Measurements from ENCODE around the gene FCRLA.

FCRLA gene

DNA sequence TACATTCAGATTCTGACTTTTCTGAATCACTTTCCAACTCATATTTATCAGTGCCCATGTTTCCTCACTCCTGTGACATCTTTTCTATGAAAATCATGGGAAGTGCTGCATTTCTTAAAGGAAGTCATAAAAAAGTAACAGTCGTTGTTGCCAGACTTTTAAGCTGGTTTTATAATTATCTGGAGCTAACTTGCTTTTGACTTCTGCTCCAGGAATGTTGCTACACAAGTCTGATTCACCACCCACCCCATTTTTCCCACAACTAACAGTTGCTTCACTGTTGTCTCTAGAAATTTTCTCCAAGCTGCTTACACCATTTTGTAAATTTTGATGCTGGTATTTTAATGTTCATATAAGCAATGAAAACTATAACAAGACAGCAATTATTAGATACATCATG lies 26.5 kb downstream of the FCRLA start:
- DNase-seq, result no peak

DNA sequence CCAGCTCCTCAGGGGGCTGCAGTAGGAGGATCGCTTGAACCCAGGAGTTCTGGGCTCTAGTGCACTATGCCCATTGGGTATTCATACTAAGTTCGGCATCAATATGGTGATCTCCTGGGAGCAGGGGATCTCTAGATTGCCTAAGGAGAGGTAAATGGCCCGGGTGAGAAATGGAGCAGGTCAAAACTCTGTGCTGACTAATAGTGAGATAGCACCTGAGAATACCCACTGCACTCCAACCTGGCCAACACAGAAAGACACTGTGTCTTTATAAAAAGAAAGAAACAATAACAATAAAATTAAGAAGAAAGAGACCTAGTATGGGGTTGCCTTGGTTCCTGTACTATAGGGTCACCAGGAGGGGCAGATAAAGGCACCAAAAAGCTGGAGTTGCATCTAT lies 28.8 kb downstream of the FCRLA start:
- DNase-seq, result no peak

DNA sequence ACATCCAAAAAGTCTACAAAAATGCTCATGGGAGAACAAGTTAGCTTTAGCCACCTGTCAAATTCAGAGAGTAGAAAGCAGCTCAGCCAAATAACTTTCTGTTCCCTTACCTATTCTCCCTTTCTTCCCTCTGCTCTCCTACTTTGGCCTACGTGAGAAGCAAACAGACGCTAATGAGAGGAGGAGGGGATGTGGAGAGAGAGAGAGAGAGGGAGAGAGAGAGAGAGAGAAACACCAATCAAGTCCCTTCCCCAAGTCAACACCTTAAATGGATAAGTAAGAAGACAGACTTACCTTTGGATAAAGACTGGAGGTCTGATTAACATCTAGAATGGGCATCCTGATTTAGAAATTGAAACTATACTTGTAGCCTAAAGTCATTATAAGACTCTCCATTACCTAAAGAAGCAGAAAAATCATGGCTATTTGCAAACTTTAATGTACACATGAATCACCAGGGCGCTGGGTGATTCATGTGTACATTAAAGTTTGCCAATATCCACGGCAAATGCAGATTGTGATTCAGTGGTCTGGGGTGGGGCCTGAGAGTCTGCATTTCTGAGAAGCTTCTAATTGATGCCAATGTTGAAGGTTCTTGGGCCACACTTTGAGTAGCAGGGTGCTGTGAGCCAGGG lies 29.4 kb downstream of the FCRLA start:
- no peak for DNase-seq

DNA sequence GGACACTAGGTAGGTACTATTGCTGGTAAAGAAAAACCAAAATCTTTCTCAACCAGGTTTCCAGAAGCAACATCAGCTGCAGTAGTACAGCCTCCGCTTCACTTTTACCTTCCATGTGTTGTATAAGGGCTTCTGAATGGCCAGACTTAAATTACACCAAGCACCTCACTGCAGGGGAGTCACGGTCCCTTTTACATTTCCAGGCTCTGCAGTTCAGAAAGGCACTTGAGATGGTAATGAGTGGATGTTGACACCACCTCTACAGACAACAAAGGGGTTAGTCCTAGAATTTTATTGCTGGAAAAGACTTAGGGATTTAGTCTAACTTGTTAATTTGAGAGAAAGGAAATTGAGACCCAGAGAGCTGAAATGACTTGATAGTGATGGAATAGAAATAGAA lies 30.6 kb downstream of the FCRLA start:
- no peak for DNase-seq

DNA sequence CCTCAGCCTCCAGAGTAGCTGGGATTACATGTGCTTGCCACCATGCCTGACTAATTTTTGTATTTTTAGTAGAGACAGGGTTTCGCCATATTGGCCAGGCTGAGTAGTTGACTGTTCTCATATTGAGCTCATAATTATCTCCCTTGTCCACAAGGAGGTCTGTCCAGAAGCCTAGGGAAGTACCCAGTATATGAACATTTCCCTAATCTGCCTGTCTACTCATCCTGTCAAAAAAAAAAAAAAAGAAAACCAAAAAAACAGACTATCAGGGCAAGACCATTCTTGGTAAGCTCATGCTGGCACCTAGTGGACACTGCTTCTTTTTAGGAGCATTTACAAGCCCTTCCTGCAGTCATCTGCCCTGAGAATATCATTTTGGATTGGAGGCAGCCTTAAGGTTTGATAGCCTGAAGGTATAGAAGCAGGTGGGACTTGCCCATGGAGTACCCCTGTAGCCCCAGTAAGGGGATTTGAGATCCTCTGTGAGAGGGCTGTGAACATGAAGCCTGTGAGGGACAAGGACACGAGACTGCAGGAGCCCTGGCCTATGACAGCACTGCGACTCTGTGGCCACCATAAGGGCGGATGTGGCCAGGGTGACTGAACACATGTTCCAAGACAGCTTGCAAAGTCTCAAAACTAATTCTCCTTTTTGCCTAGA lies 31.7 kb downstream of the FCRLA start:
- DNase-seq, result peak; percentile 18 to 42

DNA sequence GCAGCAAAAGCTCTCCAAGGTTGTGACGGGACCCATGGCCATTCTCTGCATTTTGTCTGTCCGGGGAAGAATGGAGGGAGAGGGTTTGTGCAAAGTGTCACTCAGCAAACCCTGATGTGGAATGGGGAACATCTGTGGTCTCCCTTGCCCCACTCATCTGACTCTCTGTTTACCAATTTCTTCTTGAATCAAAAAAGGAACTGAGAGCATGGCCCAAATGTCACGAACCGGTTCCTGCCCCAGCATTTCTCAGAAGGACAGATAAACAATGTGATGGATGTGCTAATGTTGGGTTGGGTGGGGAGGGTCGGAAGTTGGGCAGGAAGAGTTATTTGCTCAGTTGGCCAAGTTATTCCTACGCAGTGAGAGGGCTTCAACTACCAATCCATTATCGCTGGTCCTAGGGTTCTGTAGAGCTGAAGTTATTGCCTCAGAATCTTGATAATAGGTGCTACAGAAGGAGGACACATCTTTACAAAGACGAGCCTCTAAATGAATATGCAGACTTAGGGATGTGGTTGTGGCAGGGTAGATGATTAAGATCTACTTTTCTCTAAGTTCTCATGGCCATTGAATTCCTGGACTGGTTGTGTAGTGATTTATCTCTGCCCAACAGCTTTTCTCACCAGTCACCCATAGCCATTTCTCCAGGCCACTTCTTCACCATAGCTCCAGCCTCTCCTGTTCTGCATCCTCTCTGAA lies 33.0 kb downstream of the FCRLA start:
- no peak for DNase-seq

DNA sequence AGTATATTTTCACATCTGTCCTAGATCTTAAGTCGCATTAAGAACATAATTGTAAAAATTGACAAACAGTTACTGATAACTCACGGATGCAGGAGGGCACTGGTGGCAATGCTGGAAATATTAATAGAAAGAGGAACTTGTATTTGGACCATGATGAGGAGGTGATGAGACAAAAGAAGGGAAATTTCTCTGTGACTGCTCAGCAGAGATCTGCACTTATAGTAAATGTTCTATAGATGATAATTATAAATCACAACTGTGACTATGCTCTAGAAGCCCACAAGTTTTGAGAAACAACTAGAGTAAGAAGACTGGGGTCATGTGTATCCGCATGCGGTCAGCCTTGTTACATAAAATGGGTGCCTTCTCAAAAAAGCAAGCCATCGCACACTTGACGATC lies 33.9 kb downstream of the FCRLA start:
- DNase-seq, result no peak

DNA sequence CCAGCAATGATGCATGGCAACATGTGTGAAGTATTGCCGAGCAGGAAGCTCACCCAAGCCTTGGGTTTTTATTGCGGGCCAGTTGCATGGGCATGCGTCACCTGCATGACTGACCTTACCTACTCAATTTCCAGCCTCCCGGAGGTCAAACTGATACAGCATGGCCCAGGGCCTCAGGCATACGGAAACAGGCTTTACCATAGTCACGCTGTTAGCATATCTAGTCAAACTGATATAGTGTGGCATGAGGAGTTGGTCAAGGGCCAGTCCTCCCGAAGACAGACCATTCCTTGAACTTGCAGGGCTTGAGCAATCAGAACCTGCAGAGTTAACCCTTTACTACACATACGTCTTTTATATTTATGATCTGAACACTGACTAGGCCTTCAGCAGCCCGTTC lies 36.2 kb downstream of the FCRLA start:
- DNase-seq, result no peak

DNA sequence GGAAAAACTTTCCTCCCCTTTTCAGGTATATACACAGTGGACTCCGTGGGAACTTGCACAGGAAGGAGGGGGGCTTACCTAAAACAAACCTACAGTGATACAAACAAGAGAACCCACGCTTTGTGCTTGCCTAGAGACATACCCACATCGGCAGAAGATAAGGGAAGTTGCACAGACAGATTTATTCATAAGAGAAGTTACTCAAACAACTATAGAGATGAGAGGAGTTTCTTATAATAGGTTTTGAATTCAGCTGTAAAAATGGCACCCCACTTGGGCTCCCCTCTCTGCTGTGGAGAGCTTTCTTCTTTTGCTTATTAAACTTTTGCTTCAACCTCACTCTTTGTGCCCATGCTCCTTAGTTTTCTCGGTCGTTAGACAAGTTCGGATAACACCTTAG lies 40.8 kb downstream of the FCRLA start:
- no peak for DNase-seq

DNA sequence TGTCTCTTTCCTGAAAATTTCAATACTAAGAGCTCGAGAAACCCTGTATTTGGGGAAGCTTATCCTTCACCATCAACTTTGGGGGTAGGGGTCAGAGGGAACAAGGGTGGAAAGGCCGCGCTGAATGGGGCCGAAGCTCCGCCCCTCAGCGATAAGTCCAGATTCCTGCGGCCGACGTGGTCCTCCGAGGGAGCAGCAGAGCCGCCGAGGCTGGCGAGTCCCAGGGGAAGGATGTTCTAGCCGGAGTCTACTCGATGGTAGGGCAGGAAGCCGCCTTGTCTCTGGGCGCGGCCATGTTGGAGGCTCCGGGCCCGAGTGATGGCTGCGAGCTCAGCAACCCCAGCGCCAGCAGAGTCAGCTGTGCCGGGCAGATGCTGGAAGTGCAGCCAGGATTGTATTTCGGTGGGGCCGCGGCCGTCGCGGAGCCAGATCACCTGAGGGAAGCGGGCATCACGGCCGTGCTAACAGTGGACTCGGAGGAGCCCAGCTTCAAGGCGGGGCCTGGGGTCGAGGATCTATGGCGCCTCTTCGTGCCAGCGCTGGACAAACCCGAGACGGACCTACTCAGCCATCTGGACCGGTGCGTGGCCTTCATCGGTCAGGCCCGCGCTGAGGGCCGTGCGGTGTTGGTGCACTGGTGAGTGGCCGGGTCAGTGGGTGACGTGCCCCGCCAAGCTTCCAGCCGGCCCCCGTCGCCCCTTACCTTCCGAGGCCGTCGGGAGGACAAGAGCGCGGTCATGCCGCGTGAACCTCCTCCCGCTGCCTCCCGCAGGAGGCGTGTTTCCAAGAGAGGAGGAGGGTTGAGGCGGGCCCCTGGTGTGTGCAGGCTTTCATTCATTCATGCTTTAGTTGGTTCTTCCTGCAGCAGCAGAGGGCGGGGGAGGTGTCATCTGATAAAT lies 42.7 kb downstream of the FCRLA start, which contains the start of gene DUSP12:
Gene DUSP12, plus strand, starts transcription at position 278 of the 899 bp plus-strand sequence. Its CDS starts 16 bp downstream, at position 294.
- peak; percentile 98 to 99 for DNase-seq

DNA sequence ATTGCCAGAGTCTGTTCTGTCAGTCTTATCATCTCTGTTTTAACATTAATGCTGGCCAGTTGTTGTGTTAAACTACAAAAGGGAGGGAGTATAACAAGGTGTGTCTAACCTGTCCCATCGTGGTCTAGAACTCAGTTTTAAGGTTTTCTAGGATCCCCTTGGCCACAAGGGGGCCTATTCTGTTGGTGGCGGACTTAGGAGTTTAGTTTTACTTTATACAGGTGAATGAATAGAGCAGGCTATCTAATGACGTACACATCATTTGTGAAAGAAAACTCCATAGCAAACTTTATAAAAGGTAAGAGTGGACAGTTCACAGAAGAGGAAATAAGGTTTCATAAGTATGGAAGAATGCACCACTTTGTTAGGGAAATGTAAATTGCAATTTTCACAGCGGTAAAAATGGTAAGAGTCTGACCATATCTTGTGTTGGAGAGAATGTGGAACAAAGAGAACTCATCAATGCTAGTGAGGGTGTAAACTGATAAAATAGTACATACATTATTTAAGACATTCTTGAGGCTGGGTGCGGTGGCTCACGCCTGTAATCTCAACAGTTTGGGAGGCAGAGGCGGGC lies 56.6 kb downstream of the FCRLA start:
- DNase-seq, result peak in 1 of 2 experiments; percentile 30
